ENCODE data around the gene SLC19A2.

Gene SLC19A2

DNA sequence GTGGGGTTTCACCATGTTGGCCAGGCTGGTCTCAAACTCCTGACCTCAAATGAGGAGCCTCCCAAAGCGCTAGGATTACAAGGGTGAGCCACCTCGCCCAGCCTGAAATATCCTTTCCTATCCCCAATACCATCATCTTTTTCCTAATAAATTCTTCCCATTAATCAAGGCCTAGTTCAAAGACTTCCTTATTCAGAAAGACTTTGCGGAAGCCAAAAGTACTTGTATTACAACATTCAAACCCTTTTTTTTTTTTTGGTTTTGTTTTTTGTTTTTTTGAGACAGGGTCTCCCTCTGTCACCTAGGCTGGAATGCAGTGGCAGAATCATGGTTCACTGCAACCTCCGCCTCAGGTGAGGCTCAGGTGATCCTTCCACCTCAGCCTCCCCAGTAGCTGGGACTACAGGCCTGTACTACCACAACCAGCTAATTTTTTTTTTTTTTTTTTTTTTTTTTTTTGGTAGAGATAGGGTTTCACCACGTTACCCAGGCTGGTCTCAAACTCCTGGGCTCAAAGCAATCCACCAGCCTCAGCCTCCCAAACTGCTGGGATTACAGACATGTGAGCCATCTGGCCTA lies 7.6 kb downstream of the SLC19A2 start:
- no peak for DNase-seq (ENCODE audit: extremely low read depth in 1 of 2, low read depth in 1 of 2)

DNA sequence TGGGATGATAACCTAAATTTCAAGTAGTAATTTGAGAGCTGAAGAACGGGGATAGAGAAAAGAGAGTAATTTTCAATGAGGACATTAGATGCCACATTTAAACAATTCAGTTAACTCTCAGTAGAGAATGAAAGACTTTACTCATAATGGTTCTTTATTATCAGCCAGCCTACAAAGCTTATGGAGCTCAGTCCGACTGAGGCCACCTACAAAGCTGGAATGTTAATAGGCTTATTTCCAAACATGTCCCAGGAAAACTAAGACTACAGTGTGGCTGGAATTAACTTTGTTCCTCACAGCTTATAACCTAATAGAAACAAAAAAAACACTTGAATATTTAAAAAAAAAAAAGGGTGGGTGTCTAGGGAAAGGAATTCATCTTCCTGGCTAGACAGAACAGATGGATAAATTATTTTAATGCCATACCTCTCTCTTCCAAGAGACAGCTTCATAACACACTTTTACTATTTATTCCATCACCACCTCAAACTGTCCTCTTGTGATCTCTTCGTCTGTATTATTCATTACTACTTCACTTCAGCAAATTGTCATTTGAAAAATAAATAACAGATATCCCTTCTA lies 9.8 kb downstream of the SLC19A2 start:
- DNase-seq (ENCODE audit: extremely low read depth in 1 of 2, low read depth in 1 of 2): no peak

DNA sequence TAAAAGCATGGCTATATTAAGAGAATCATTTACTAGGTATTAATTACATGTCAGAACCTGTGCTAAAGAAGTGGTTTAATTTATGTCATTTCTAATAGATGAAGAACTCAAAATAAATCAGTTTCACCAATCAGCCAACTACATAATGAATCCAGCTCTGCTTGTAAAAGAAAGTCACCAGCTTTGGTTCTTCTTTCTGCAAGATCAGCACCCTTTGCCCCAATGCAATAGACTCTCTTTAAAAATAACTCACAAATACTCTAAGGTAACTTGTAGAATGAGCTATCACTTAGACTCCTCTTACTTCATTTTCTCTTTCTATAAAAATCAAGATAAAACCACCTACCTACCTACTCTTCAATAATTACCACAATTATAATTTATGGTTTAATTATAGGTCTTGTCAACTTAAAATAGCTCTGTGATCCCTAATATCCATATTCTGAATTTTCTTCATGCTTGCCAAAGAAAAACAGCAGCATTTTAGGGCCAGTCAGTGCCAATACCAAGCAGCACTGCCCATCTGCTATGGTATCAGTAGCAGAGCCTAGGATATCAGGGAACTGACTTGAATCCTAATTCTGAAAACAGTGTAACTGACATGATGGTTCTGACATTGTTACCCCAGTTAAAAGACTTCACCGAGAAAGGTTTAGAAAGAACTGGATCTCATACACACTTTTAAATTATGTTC lies 11.3 kb downstream of the SLC19A2 start:
- no peak for DNase-seq (ENCODE audit: extremely low read depth in 1 of 2, low read depth in 1 of 2)

DNA sequence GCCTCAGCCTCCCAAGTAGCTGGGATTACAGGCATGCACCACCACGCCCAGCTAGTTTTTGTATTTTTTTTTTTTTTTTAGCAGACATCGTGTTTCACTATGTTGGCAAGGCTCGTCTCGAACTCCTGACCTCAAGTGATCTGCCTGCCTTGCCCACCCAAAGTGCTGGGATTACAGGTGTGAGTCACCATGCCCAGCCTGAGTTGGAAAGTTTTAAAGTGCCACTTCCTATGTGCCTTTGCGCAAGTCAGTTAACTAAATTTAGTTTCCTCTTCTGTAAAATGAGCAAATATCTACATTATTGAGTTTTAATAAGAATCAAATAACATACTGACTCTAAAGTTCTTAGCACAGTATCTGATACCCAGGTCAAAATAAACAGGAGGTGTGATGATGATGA lies 12.4 kb downstream of the SLC19A2 start:
- DNase-seq (ENCODE audit: extremely low read depth in 1 of 2, low read depth in 1 of 2): no peak

DNA sequence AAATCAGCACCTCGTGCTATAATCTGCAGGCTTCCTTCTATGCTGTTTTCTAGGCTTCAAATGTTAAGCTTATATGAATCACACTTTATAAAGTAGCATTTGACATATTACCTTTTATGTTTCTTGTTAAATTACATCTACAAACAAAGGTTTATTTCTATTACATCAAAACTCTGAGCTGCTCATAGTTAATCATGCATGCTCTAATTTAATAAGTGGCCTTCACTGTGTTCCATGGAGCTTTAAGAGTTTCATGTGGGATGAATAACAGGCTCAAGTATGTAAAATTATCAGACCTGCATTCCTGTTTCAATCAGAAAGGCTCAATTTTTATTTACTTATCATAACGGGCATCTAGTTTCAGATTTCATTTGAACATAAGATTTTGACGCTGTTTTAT lies 13.0 kb downstream of the SLC19A2 start:
- DNase-seq (ENCODE audit: extremely low read depth in 1 of 2, low read depth in 1 of 2): no peak

DNA sequence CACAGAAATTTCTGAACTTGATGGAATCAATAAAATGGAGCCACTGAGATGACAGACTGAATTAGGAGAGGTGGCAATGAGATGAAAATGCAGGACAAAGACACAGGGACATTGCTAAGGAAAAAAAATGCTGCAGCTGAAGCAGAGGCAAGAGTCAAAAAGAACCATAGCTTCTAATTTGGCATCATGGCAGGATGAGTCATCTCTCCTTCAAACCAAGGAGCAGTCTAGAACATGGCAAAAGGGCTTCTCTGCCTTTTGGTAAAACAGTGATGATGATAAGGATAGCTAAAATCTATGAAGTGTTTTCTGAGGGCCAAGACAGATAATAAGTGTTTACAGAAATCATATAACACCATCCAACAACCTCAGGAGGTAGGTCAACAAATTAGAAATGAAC lies 16.8 kb downstream of the SLC19A2 start:
- no peak for DNase-seq (ENCODE audit: extremely low read depth in 1 of 2, low read depth in 1 of 2)

DNA sequence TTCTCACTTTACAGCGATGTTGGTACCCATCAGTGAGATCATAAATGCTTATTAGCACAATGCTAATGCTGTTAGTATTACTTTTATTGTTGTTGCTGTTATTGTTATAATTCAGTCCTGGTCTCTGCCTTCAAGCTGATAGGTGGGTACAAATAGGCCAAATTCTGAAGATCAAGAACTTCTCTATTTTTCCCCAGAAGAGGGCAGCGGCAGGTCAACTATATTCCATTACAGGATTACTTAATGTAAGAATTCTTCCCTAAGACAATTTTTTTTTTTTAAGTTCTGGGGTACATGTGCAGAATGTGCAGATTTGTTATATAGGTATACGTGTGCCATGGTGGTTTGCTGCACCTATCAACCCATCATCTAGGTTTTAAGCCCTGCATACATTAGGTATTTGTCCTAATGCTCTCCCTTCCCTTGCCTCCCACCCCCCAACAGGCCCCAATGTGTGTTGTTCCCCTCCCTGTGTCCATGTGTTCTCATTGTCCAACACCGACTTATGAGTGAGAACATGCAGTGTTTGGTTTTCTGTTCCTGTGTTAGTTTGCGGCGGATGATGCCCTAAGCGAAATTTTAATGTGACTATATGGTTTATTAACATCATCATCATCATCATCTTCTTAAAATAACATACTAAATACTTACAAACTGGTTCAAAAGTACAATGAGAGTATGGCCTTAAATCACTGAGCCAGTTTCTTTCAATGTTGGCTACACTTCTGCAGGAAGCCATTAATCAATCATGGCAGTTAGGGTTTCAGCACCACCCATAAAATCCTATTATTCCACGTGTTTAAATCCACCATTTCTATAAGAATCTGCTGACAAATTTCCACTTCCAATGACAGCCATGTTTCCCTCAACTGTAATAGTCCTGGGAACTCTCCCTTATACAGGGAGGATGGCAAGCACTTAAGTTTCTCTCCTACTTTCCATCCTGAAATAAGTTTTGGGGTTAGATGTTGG lies 19.2 kb downstream of the SLC19A2 start:
- no peak for DNase-seq (ENCODE audit: extremely low read depth in 1 of 2, low read depth in 1 of 2)

DNA sequence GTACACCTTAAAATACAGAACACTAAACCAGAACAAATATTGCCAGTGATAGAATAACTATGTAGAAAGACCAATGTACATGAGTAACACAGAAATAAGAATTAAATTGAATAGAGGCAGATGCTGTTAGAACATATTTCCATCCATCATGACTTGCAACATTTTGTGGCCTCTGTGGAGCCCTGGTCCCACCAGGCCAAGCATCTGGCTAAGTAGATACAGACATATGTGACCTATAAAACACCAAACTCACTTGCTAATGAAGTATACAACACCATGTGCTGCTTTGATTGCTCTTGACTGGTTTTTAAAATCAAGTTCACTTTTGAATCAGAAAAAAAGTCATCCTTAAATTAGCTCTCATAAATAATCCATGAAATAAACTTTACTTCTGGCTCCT lies 20.5 kb downstream of the SLC19A2 start:
- no peak for DNase-seq (ENCODE audit: extremely low read depth in 1 of 2, low read depth in 1 of 2)

DNA sequence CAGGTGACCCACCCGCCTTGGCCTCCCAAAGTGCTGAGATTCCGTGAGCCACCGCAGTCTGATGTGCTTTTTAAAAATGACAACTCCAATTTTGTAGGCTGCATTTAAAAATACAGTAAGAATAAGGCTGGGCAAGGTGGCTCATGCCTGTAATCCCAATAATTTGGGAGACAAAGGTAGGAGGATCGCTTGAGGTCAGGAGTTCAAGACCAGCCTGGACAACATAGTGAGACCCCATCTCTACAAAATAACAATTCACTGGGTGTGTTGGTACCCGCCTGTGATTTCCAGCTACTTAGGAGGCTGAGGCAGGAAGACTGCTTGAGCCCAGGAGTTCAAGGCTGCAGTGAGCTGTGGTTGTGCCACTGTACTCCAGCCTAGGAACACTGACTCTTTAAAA lies 23.4 kb downstream of the SLC19A2 start:
- no peak for DNase-seq (ENCODE audit: extremely low read depth in 1 of 2, low read depth in 1 of 2)

DNA sequence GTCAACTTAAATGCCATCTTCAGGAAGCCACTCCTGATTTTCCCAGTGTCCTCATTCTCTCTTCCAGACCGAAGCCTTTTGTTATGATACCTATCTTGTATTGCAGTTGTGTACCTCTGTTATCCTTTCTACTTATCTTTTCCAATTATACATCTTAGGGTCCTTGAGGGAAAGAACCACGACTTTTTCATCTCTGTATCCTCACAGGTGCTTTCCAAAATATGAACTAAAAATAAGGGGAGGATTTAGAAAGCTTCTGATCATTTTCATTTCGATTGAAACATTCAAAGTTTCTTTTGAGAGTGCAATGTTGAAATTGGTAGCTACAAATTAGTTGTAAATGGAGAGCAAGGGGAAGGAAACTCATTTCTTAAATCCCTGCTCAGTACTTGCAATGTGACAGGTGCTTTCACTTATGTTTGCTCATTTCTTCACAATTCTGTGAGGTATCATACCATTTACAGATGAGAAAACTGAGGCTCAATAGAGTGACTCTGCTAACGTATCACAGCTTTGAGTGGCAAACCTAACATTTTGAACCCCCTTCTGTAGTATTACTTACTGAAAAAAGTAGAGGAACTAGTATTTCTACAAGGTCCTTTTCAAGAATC lies 24.2 kb downstream of the SLC19A2 start:
- no peak for DNase-seq (ENCODE audit: extremely low read depth in 1 of 2, low read depth in 1 of 2)

DNA sequence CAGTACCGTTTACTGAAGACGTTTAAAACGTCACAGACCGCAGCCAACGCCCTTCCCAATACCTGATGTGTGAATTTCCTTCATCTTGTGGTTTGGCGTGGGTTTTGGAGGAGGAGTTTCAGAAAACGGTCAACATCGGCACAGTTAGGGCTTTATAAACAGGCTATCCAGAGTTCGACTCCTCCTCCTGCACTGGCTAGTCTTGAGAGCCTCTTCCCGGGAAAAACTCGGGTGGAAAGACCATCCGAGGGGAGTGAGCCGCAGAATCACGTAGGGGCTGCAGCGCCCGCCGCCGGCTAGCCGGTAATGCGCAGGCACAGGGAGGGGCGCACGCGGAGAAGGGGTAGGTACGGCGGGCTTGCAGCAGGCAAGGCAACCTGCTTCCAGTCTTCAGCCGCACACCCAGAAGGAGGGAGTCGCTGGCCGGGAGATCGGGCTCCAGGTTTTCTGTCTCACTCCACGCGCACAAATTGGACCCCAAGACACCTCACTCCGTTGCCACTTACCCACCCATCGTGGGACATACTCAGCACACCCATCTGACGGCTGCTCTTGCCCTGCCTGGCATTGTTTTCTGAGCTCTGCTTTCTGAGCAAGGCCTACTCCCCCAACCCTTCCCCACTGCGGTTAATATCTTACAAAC lies 25.4 kb downstream of the SLC19A2 start:
- DNase-seq (ENCODE audit: extremely low read depth in 1 of 2, low read depth in 1 of 2): no peak

DNA sequence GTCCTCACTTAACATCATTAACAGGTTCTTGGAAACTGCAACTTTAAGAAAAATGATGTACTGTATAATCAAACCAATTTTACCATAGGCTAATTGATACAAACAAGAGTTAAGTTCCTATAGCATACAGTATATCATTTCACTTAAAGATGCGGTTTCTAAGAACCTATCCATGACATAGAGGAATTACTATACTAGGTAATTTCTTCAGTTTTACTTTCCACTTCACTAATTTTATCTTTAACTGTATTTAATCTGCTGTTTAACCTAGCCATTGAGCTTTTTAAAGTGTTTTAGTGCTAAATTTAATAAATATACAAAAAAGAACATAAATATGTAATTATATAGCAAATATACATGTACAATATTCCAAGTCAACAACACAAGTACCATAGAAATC lies 28.3 kb downstream of the SLC19A2 start:
- no peak for DNase-seq (ENCODE audit: extremely low read depth in 1 of 2, low read depth in 1 of 2)

DNA sequence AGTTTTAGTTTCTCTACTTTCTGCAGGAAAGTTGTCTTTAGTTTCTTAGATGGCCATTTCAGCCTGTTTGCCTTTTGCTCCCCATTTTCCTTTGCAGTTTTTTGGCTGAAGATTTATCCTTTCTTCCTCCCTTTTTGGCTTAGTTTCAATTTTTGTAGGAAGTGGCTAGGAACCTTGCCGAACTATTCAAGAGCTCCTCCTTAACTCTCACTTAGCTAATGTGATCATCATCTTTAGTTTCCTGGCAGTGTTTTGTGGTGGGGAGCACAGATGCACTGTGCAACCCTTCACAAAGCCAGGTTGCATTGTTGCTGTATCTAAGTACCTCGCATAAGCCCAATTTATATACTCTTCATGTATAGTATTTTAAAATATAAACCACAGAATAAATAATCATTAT lies 29.7 kb downstream of the SLC19A2 start:
- no peak for DNase-seq (ENCODE audit: extremely low read depth in 1 of 2, low read depth in 1 of 2)

DNA sequence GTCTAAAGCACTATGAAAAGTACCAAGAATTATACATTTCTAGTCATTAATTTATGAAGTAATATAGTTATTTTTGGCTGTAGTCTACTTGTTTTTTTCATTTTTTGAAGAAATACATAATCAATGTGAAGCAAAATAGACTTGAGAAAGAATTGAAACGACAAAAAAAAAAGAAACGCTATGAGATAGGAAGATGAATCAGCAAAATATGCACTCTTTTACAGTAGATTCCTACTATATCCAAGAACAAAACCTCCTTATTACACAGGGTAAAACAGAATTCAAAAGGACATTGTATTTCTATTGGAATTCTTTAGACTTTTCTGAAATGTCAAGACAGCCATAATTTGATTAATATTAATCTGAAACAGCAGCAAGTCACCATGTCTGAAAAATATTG lies 32.8 kb downstream of the SLC19A2 start:
- DNase-seq (ENCODE audit: extremely low read depth in 1 of 2, low read depth in 1 of 2): no peak

DNA sequence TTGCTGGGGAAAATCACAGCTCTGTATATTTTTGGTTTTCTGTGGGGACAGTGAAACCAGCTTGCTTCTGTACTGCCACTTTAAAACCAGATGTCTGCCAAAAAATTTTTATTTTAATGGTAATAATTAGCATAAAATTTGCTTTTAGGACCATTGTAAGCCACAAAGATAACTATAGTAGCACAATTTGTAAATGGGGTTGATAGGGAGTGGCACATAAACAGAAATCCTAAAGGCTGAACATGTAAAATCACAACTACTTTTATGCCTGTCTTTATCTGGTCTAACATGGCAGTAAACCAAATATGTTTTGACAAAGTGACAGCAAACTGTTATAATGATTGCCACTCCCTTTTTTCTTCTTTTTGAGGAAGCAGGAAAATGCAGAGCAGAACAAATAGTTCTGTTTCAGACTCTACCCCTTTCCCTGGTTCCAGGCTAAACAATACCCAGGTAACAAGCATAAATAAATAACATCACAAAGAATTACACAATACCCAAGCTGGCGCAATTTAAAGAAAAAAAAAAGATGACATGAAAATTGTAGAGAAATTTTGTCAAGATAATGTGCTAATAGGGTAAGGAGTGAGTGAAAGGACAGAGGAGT lies 34.4 kb downstream of the SLC19A2 start:
- no peak for DNase-seq (ENCODE audit: extremely low read depth in 1 of 2, low read depth in 1 of 2)

DNA sequence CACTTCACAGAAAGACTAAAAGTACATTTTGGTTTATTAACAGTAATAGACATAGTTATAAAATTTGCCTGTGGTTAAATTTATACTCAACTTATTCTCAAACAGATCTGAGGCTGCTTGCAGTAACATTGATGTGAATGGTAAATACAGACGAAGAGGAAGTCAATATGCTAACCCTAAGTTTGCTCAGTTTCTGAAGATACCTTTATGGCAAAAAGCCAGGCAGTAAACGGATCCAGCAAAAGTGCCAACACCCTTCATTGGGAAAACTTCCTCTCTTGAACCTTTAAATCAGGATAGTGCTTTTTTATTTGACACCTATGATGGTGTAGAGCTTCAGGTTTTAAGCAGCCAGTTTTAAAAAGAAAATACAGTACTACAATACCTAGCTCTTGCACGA lies 41.8 kb downstream of the SLC19A2 start:
- DNase-seq (ENCODE audit: extremely low read depth in 1 of 2, low read depth in 1 of 2): no peak

DNA sequence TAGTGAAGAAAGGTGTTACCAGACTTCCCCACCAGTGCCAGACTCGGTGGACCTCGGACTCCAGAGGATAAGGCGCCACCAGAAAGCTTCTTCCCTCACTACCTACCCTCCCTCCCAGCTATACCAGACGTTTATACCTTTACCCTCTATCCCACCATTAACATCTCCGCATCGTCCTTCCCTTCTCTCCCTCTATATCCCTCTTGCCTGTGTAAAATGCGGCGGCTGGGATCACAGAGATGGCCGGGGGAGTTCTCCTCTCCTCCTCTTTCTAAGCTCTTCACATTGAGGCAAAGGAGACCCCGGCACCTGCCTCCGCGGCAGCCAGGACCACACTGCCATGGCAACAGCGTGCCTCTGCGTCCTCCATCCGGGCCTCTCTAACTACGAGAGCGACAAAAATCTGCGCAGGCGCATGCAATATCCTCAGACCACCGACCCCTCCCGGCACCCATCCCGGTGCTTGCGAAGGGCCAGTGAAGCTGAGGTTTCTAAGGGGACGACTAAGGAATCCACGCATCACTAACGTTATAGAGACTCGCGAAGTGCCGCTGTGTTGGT lies 58.6 kb downstream of the SLC19A2 start, which contains the start of gene CCDC181:
Gene CCDC181, minus strand, starts transcription at position 394 of the 561 bp plus-strand sequence. CDS start 2,547 bp downstream, outside the sequence.
- peak; percentile 38 to 56 for DNase-seq (ENCODE audit: extremely low read depth in 1 of 2, low read depth in 1 of 2)

DNA sequence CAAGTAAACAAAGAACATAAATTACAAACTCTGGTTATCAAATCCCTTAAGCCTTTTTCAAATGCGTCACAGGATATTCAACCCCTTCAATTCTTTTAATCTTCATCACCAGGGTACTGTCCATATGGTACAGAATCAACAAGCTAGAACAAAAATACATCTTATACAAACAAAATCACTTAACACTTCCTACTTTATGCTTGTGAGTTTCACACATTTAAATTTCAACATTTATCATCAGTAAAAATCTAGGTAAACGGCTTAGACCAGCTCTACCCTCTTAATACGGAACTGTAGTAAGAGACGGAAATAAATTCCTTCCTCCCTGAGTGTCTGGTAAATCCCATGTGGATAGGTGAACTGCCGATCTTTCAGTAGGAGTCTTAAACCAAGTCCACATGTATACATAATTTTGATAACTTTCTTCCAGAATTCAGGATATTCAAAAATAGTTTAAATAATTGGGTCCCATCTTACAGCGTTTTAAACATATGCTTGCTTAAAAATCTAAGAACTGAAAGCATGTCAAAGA lies 59.5 kb downstream of the SLC19A2 start:
- no peak for DNase-seq (ENCODE audit: extremely low read depth in 1 of 2, low read depth in 1 of 2)

DNA sequence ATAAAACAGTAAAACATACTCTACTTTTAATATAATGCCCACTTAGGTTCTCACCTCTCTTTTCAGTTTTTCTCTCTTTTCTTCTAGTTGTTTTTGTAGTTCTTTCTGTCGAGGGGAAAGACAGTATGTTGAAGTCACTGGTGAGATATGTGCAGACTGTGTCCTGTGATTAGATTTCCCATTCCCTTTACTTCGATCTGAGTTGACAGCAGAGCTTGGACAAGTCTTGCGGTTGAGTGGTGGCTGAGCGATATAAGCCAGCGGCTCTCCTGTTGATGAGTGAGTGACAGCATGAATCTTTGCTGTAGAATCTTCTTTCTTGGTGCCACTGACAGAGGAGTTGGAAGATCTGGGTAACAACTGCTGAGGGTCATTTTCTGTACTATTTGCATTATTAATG lies 64.4 kb downstream of the SLC19A2 start:
- DNase-seq (ENCODE audit: extremely low read depth in 1 of 2, low read depth in 1 of 2): no peak
